ENCODE results near the gene GOLGA6L2. TPM values are rescaled to one million over a fixed set of nuclear protein-coding genes. Genes with fewer than 3 reads are reported as not detected.

GOLGA6L2 gene
- total RNA-seq, 2 donors from 2014 or later, result not detected

GRCh38 chr15:23446215-23447106 lies 582 bp downstream of the GOLGA6L2 start:
- Histone ChIP-seq H3K9ac (ENCODE audit: low read depth in 2 of 2, low read length in 2 of 2) (no peak overlapping the region), H3K27me3 (no peaks in the 10 kb centered on the region), H3K4me1 (no peaks in the 10 kb centered on the region), H3K36me3 (no peaks in the 10 kb centered on the region), H3K27ac (no peak overlapping the region), H3K9me3 (no peaks in the 10 kb centered on the region), H3K4me3 (no peak overlapping the region)
- DNase-seq, result no peak
- TF ChIP-seq CTCF (IDR thresholded peaks at IDR 0.05), result no peak
- intact Hi-C loops (cut with DNase I), result no loop called here

- H3K9me3 ChIP-seq, result no peaks in the 10 kb centered on the region
- TF ChIP-seq CTCF (IDR thresholded peaks at IDR 0.05), result no peak
- H3K27me3 ChIP-seq, result no peaks in the 10 kb centered on the region
- H3K9ac ChIP-seq (ENCODE audit: low read depth in 2 of 2, low read length in 2 of 2), result no peak overlapping the region
- no peak overlapping the region for H3K27ac ChIP-seq
- DNase-seq, result no peak
- H3K4me1 ChIP-seq, result peaks cover 2% of the 10 kb centered on the region
- no peaks in the 10 kb centered on the region for H3K36me3 ChIP-seq
- intact Hi-C loops (cut with DNase I), result no loop called here
- no peak overlapping the region for H3K4me3 ChIP-seq
Measured at GRCh38 chr15:23444269-23444668, 2.8 kb downstream of the GOLGA6L2 start.

GRCh38 chr15:23441204-23441603 lies 5.8 kb downstream of the GOLGA6L2 start:
- intact Hi-C loops (cut with DNase I), result no loop called here
- no peaks in the 10 kb centered on the region for H3K9me3 ChIP-seq
- H3K27ac ChIP-seq, result no peak overlapping the region
- H3K36me3 ChIP-seq, result no peaks in the 10 kb centered on the region
- no peak overlapping the region for H3K4me3 ChIP-seq
- H3K9ac ChIP-seq (ENCODE audit: low read depth in 2 of 2, low read length in 2 of 2), result no peak overlapping the region
- no peak for DNase-seq
- no peak for TF ChIP-seq CTCF (IDR thresholded peaks at IDR 0.05)
- no peaks in the 10 kb centered on the region for H3K27me3 ChIP-seq
- H3K4me1 ChIP-seq, result peaks cover 3% of the 10 kb centered on the region

GRCh38 chr15:23440596-23440995 lies 6.4 kb downstream of the GOLGA6L2 start:
- Histone ChIP-seq H3K4me1 (peaks cover 3% of the 10 kb centered on the region), H3K9ac (ENCODE audit: low read depth in 2 of 2, low read length in 2 of 2) (no peak overlapping the region), H3K27ac (no peak overlapping the region), H3K9me3 (no peaks in the 10 kb centered on the region), H3K36me3 (no peaks in the 10 kb centered on the region), H3K27me3 (no peaks in the 10 kb centered on the region), H3K4me3 (no peak overlapping the region)
- no peak for TF ChIP-seq CTCF (IDR thresholded peaks at IDR 0.05)
- intact Hi-C loops (cut with DNase I), result no loop called here
- DNase-seq, result no peak

GRCh38 chr15:23439513-23439912 lies 7.5 kb downstream of the GOLGA6L2 start:
- Histone ChIP-seq H3K9ac (ENCODE audit: low read depth in 2 of 2, low read length in 2 of 2) (no peak overlapping the region), H3K36me3 (no peaks in the 10 kb centered on the region), H3K27me3 (no peaks in the 10 kb centered on the region), H3K27ac (no peak overlapping the region), H3K4me1 (peaks cover 3% of the 10 kb centered on the region), H3K4me3 (no peak overlapping the region), H3K9me3 (no peaks in the 10 kb centered on the region)
- intact Hi-C loops (cut with DNase I), result no loop called here
- TF ChIP-seq CTCF (IDR thresholded peaks at IDR 0.05), result no peak
- DNase-seq, result no peak

Data from colonic mucosa (tissue), 4 donors.